Activated naive CD4-positive, alpha-beta T cell treated with Interleukin-2 at 50 U/mL for 16 hours (primary cell): ENCODE measurements around the gene CALML3.

Experiments used
- DNase-seq: peaks from one replicate; pipeline ENCODE4 v3.0.0-alpha.2; 2020

CALML3 gene

GRCh38 chr10:5528989-5529701, 4.4 kb downstream of the CALML3 start:
- DNase-seq, result no peak

- DNase-seq, result no peak
These were observed 5.1 kb downstream of the CALML3 start for GRCh38 chr10:5529702-5530411.

GRCh38 chr10:5530412-5530806, 5.6 kb downstream of the CALML3 start:
- DNase-seq, result no peak

DNA sequence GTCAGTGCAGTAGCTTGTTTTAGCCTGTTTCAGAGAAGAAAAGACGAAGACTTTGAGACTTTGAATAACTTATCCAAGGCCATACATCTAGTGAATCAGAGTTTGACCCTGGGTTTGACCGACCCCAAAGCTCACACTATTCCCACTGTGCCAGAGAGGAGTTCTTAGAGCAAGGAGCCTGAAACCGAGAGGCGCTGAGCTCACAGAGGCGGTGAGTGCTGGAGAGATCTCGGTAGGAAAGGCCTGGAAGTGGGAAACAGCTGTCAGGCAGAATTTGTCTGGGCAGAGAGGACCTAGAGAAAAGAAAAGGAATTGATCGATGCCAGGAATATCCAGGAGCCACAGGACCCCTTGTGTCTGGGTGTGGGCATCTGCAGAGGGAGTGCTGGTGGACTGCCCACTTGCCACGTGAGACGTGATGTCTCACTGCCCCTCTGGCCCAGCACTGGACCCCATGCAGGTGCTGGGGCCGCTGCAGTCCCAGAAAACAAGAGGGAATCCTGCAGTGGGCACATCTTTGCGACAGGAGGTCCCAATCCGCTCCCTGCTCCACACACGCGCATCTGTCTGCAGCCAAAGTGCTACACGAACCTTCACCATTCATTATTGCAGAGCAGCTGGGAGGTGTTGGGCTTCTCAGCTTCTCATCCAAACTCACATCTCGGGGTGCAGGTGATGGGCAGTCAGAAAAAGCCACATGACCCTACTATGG, 6.2 kb downstream of the CALML3 start:
- DNase-seq, result no peak

DNA sequence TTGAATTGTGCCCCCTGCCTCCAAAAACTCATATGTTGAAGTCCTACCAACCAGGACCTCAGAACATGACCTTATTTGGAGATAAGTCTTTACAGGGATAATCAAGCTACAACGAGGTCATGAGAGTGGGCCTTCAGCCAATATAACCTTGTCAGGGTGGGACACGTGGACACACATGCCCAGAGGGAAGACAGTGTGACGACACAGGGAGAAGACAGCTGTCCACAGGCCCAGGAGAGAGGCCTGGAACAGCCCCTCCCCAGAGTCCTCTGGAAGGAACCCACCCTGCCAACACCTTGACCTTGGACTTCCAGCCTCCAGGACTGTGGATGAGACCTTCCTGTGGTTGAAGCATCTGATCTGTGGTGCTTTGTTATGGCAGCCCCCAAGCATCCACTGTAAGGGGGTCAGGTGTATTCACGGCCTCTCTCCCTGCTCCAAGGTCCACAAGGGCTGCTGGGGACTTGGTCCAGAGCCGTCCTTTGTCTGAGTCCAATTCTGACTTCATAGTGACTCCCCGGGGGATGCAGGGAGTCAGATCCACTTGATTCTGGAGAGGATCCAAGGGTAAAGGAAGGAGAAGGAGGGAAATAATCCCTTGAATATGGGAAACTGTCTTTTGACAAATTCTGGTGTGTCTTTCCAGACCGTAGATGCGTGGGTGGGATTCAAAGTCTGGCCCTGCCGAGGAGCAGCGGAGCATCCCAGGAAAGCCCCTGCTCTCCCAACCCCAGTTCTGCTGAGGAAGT, 7.0 kb downstream of the CALML3 start:
- DNase-seq, result no peak

DNA sequence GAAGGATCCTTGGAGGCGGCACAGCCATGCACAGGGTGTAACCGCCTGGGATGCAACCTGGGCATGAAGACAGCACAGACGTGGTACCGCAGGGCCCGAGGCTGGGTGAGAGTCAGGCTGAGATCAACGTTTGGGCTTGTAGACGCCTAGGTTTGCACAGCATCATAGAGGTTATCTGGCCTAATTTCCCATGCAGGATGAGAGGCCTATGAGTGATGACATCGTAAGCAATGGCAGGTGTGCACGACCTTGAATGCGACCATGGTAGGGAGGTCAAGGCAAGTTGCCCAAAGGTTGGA, 7.5 kb downstream of the CALML3 start:
- no peak for DNase-seq

- no peak for DNase-seq
These were observed 7.9 kb downstream of the CALML3 start for GRCh38 chr10:5532618-5533097.

GRCh38 chr10:5533098-5533731, 8.5 kb downstream of the CALML3 start:
- DNase-seq, result no peak

DNA sequence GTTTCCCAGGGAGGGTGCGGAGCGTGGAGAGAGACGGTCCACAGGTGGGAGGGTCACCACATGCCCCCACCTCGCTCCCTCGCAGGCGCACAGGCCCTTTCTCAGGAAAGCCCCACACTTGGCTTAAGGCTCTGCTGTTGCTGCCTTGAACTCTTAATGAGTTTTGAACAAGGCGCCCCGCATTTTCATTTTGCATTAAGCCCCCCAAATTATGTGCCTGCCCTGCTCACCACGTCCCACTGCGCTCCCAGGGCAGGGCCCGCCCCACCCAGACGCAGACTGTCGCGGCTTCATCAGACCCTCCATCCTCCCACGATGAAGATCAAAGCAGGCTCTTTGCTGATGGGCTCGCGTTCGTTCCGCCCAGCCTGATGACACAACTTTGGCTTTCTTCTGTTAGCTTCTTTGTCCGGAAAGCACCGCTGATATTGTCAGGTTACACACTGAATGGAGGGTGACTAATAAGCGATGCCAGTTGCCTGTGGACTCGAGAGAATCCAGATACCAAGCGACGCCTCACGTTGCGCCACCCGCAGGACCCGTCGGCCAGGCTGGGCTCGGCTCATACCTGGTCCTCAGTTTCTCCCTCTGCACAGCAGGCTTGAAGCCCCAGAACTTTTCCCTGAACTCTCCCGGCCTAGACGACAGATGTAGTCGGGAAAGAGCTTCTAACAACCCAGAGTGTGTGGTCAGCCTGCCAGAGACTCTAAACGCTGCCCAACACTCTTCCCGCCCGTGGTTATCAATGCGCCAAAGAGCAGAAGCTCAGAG, 9.5 kb downstream of the CALML3 start:
- no peak for DNase-seq

DNA sequence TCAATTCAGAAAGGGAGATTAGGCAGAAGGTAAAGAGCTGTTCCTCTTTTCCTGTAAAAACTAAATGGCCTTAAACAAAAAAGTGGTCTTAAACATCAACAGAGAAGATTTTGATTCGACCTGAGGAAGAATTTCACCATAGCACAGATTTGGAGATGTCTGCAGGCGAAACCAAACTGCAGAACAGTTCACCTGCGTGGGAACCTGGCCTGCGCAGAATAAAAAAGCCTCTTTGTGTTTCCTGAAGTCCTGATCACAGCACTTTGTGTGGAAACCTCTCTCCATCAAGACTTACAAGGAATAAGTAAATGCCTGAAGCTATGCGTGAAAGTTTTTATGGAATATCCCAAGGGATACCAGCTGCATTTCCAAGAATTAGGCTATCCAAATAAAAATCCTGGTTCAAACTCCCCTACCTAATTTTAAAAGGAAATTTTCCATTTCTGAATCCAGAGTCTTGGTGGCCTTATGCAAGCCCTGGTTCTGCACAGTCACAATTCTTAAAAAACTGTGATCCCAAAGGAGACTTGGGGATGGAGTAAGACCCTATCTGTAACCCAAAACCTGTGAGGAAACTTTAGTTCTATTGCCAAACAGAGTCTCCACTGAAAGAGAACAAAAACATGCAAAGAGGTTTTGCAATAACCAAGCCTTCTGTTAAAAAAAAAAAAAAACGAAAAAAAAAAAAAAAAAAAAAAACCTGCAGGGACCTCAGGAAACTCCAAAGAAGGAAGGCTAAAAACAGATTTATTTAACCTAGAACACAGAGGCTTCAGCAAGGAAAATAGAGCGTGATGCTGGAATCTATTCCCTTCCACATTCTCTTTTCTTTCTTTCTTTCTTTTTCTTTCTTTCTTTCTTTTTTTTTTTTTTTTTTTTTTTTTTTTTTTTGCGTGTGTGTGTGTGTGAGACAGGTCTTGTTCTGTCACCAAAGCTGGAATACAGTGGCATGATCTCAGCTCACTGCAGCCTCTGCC, 10.4 kb downstream of the CALML3 start:
- no peak for DNase-seq

DNA sequence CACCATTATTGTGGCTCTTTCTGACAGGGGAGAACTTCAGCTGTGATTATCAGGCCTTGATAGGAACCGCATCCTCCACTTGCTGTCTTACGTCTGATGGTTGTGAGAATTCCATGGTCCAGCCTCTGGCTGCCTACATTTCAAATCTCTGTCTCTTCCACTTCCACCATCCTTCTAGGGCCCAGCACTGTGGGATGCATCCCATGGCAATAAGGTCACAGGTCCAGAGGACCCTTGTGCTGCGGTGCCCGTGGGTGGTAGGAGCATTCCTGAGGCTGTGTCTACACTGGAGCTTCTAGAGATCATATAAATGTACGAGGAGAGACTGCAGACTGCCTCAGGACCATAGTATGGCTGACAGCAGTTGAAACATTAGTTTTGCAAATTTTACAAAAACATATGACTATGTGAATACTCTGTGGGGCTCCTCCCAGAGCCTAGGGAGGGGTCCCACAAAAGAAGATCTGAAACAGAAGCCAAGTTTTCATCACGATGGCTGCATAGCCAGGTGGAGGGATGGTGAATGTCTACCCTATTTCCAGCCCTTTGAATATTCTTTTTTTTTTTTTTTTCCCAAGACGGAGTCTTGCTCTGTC, 11.8 kb downstream of the CALML3 start:
- DNase-seq, result no peak

- DNase-seq, result no peak
These were observed 12.9 kb downstream of the CALML3 start for GRCh38 chr10:5537684-5538083.

DNA sequence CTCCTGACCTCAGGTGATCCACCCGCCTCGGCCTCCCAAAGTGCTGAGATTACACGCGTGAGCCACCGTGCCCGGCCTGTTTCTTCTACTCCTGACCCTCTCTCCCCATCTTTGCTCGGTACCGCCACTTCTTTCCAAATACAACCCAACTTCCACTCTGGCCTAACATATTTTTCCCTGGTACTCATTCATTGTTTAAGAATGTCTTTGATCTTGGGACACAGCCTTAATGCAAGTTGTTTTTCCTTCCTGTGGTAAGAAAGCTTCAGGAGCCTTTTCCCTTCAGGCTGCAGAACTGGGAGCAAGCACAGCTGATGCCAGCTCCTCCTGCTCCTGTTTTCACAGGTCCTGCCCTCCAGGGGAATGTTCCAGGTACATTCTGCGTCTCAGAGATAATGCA, 13.7 kb downstream of the CALML3 start:
- DNase-seq, result no peak

GRCh38 chr10:5538892-5539651, 14.3 kb downstream of the CALML3 start:
- no peak for DNase-seq

DNA sequence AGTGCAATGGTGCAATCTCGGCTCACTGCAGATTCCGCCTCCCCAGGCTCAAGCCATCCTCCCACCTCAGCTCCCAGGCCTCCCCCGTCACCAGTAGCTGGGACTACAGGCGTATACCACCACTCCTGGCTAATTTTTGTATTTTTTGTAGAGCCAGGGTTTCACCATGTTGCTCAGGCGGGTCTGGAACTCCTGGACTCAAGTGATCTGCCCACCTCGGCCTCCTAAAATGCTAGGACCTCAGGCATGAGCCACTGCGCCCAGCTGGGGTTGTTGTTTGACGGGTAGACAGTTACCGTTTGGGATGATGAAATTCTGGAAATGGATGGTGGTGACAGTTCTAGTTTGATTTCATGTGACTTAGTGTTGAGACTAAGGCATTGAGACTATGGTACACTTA, 15.3 kb downstream of the CALML3 start:
- no peak for DNase-seq

GRCh38 chr10:5540891-5541290, 16.1 kb downstream of the CALML3 start:
- no peak for DNase-seq

GRCh38 chr10:5542100-5542499, 17.3 kb downstream of the CALML3 start:
- no peak for DNase-seq

GRCh38 chr10:5543623-5544022, 18.9 kb downstream of the CALML3 start:
- DNase-seq, result no peak

DNA sequence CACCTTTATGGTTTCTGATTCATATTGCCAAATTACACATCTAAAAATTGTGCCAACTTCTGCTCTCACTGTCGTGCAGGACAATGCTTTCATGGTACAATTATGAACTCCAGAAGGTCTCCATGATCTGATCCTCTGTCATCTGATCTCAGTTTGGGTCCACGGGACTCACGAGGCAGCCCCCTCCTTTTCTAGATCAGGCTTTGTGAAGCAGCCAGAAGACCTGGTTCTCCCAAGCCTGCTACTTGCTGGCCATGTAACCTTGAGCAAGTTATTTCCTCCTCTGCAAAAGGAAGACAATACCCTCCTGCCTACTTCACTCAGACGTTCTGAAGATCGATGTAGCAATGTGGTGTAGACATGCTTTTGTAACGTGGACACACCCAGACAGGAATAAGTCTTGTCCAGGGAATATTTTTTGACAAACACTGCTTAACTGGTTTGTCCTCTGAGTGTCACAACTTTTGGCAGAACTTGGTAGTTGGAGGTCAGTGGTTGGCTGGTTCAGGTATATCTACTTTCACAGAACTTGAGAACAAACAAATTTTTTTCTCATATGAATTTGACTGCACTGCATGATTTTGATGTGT, 19.6 kb downstream of the CALML3 start:
- DNase-seq, result no peak
